Measurements from ENCODE around the gene CLASP1. TPM values are rescaled to one million over a fixed set of nuclear protein-coding genes. Genes with fewer than 3 reads are reported as not detected.

Gene CLASP1
- total and polyA plus RNA-seq, 2 experiments from 2014 or later: 16.6 to 56.3 TPM

GRCh38 chr2:121686218-121686617 is 37.0 kb upstream of the CLASP1 start:
- Histone ChIP-seq H3K79me2 (replicated peaks; ENCODE audit: insufficient read depth) (no peaks in the 10 kb centered on the region), H3K4me3 (no peak overlapping the region), H3F3A (replicated peaks; ENCODE audit: low read depth) (0 out of 2 replicates have a peak, but pooled peaks cover 6% of the 10 kb centered on the region), H3K4me1 (ENCODE audit: insufficient read depth) (peaks cover 34% of the 10 kb centered on the region), H3K36me3 (ENCODE audit: insufficient read depth) (peaks cover 15% of the 10 kb centered on the region; the same call in 1 of the 2 replicates), H3K4me2 (peak overlapping the region; percentile 21; the same call in 1 of the 2 replicates), H3K27me3 (ENCODE audit: insufficient read depth) (peaks cover 17% of the 10 kb centered on the region), H4K20me1 (replicated peaks; ENCODE audit: insufficient read depth) (no peaks in the 10 kb centered on the region), H3K27ac (ENCODE audit: low read depth) (no peak overlapping the region), H3K9me2 (ENCODE audit: insufficient read depth) (no peaks in the 10 kb centered on the region), H2AFZ (no peak overlapping the region)
- no peak overlapping the region for H3K27ac Mint-ChIP-seq
- DNase-seq (ENCODE audit: low spot score) (no peak), ATAC-seq (peak; percentile 81)
- H3K27me3 Mint-ChIP-seq (ENCODE audit: insufficient read depth, low read depth, poor library complexity): peaks cover 24% of the 10 kb centered on the region
- H3K9me3 Mint-ChIP-seq: peaks cover 37% of the 10 kb centered on the region
- peaks cover 23% of the 10 kb centered on the region for H3K4me1 Mint-ChIP-seq
- H3K4me3 Mint-ChIP-seq: no peak overlapping the region
- H3K36me3 Mint-ChIP-seq (ENCODE audit: low read depth): peaks cover 41% of the 10 kb centered on the region
- TF ChIP-seq STAT1 (IDR thresholded peaks at IDR 0.05; ENCODE audit: unreplicated experiment) (no peak), NANOG (IDR thresholded peaks at IDR 0.05; ENCODE audit: borderline replicate concordance) (no peak), CREB1 (CRISPR knock-in tag; IDR thresholded peaks at IDR 0.05; ENCODE audit: low read depth) (no peak), POLR2AphosphoS5 (IDR thresholded peaks at IDR 0.05; ENCODE audit: low read depth) (no peak), JUNB (IDR thresholded peaks at IDR 0.05; ENCODE audit: unreplicated experiment) (no peak), EZH2phosphoT487 (IDR thresholded peaks at IDR 0.05; ENCODE audit: unreplicated experiment) (no peak), ZNF114 (CRISPR knock-in tag; IDR thresholded peaks at IDR 0.05) (no peak)
- TF ChIP-seq, protein P1, sequence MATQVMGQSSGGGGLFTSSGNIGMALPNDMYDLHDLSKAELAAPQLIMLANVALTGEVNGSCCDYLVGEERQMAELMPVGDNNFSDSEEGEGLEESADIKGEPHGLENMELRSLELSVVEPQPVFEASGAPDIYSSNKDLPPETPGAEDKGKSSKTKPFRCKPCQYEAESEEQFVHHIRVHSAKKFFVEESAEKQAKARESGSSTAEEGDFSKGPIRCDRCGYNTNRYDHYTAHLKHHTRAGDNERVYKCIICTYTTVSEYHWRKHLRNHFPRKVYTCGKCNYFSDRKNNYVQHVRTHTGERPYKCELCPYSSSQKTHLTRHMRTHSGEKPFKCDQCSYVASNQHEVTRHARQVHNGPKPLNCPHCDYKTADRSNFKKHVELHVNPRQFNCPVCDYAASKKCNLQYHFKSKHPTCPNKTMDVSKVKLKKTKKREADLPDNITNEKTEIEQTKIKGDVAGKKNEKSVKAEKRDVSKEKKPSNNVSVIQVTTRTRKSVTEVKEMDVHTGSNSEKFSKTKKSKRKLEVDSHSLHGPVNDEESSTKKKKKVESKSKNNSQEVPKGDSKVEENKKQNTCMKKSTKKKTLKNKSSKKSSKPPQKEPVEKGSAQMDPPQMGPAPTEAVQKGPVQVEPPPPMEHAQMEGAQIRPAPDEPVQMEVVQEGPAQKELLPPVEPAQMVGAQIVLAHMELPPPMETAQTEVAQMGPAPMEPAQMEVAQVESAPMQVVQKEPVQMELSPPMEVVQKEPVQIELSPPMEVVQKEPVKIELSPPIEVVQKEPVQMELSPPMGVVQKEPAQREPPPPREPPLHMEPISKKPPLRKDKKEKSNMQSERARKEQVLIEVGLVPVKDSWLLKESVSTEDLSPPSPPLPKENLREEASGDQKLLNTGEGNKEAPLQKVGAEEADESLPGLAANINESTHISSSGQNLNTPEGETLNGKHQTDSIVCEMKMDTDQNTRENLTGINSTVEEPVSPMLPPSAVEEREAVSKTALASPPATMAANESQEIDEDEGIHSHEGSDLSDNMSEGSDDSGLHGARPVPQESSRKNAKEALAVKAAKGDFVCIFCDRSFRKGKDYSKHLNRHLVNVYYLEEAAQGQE (IDR thresholded peaks at IDR 0.05; ENCODE audit: unreplicated experiment): no peak

- H3K27me3 Mint-ChIP-seq (ENCODE audit: insufficient read depth, low read depth, poor library complexity): peaks cover 22% of the 10 kb centered on the region
- no peaks in the 10 kb centered on the region for H3K79me2 ChIP-seq (replicated peaks; ENCODE audit: insufficient read depth)
- H2AFZ ChIP-seq: no peak overlapping the region
- H3F3A ChIP-seq (replicated peaks; ENCODE audit: low read depth): 0 out of 2 replicates have a peak, but pooled peaks cover 5% of the 10 kb centered on the region
- no peaks in the 10 kb centered on the region for H3K9me2 ChIP-seq (ENCODE audit: insufficient read depth)
- ATAC-seq: no peak
- peaks cover 15% of the 10 kb centered on the region; the same call in 1 of the 2 replicates for H3K36me3 ChIP-seq (ENCODE audit: insufficient read depth)
- DNase-seq (ENCODE audit: low spot score): no peak
- peaks cover 29% of the 10 kb centered on the region for H3K4me1 Mint-ChIP-seq
- no peak overlapping the region for H3K27ac ChIP-seq (ENCODE audit: low read depth)
- no peak for TF ChIP-seq EZH2phosphoT487 (IDR thresholded peaks at IDR 0.05; ENCODE audit: unreplicated experiment)
- 0 out of 2 replicates have a peak, but pooled peaks have one; percentile 9 for TF ChIP-seq ZNF331 (CRISPR knock-in tag; IDR thresholded peaks at IDR 0.05; ENCODE audit: low read depth)
- TF ChIP-seq NANOG (IDR thresholded peaks at IDR 0.05; ENCODE audit: borderline replicate concordance): no peak
- TF ChIP-seq ZNF114 (CRISPR knock-in tag; IDR thresholded peaks at IDR 0.05): no peak
- TF ChIP-seq, protein P2, sequence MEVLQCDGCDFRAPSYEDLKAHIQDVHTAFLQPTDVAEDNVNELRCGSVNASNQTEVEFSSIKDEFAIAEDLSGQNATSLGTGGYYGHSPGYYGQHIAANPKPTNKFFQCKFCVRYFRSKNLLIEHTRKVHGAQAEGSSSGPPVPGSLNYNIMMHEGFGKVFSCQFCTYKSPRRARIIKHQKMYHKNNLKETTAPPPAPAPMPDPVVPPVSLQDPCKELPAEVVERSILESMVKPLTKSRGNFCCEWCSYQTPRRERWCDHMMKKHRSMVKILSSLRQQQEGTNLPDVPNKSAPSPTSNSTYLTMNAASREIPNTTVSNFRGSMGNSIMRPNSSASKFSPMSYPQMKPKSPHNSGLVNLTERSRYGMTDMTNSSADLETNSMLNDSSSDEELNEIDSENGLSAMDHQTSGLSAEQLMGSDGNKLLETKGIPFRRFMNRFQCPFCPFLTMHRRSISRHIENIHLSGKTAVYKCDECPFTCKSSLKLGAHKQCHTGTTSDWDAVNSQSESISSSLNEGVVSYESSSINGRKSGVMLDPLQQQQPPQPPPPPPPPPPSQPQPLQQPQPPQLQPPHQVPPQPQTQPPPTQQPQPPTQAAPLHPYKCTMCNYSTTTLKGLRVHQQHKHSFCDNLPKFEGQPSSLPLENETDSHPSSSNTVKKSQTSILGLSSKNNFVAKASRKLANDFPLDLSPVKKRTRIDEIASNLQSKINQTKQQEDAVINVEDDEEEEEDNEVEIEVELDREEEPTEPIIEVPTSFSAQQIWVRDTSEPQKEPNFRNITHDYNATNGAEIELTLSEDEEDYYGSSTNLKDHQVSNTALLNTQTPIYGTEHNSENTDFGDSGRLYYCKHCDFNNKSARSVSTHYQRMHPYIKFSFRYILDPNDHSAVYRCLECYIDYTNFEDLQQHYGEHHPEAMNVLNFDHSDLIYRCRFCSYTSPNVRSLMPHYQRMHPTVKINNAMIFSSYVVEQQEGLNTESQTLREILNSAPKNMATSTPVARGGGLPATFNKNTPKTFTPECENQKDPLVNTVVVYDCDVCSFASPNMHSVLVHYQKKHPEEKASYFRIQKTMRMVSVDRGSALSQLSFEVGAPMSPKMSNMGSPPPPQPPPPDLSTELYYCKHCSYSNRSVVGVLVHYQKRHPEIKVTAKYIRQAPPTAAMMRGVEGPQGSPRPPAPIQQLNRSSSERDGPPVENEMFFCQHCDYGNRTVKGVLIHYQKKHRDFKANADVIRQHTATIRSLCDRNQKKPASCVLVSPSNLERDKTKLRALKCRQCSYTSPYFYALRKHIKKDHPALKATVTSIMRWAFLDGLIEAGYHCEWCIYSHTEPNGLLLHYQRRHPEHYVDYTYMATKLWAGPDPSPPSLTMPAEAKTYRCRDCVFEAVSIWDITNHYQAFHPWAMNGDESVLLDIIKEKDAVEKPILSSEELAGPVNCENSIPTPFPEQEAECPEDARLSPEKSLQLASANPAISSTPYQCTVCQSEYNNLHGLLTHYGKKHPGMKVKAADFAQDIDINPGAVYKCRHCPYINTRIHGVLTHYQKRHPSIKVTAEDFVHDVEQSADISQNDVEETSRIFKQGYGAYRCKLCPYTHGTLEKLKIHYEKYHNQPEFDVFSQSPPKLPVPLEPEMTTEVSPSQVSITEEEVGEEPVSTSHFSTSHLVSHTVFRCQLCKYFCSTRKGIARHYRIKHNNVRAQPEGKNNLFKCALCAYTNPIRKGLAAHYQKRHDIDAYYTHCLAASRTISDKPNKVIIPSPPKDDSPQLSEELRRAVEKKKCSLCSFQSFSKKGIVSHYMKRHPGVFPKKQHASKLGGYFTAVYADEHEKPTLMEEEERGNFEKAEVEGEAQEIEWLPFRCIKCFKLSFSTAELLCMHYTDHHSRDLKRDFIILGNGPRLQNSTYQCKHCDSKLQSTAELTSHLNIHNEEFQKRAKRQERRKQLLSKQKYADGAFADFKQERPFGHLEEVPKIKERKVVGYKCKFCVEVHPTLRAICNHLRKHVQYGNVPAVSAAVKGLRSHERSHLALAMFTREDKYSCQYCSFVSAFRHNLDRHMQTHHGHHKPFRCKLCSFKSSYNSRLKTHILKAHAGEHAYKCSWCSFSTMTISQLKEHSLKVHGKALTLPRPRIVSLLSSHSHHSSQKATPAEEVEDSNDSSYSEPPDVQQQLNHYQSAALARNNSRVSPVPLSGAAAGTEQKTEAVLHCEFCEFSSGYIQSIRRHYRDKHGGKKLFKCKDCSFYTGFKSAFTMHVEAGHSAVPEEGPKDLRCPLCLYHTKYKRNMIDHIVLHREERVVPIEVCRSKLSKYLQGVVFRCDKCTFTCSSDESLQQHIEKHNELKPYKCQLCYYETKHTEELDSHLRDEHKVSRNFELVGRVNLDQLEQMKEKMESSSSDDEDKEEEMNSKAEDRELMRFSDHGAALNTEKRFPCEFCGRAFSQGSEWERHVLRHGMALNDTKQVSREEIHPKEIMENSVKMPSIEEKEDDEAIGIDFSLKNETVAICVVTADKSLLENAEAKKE (CRISPR knock-in tag; IDR thresholded peaks at IDR 0.05): no peak
- H3K36me3 Mint-ChIP-seq (ENCODE audit: low read depth): peaks cover 61% of the 10 kb centered on the region
- H3K27ac Mint-ChIP-seq: no peak overlapping the region
- H4K20me1 ChIP-seq (replicated peaks; ENCODE audit: insufficient read depth): no peaks in the 10 kb centered on the region
- peak overlapping the region; percentile 40 for H3K4me3 Mint-ChIP-seq
- H3K4me2 ChIP-seq: no peak overlapping the region
- H3K27me3 ChIP-seq (ENCODE audit: insufficient read depth): peaks cover 19% of the 10 kb centered on the region
- H3K9me3 Mint-ChIP-seq: peaks cover 64% of the 10 kb centered on the region
- H3K4me3 ChIP-seq: no peak overlapping the region; the same call in 1 of the 2 replicates
- peaks cover 42% of the 10 kb centered on the region for H3K4me1 ChIP-seq (ENCODE audit: insufficient read depth)
Measured at GRCh38 chr2:121682396-121683298, 33.4 kb upstream of the CLASP1 start.
